MV-4-11 (cell line): Measurements from ENCODE around the gene ARID1A.

Experiments
- DNase-seq: peaks from one replicate; lab custom pipeline; 2025; lab: John Stamatoyannopoulos, UW

The ARID1A gene

DNA sequence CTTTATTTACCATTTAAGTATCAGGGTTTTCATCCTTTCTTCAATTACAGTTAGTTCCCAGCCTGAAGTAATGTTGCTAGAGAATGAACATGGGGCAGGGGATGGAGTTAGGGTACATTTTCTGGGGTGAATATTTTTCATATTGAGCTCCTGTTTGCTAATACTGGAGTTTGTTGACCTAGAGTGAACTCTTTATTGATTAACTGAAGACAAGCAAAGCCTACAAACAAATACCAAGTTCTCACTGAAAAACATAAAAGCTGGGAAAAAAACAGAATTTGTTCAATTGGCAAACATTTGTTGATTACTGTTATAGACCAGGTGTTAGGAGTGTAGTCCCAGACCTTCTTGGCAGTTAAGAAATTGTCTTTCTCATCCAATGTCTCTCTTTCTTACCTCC lies 63.7 kb downstream of the ARID1A start:
- DNase-seq, result no peak

DNA sequence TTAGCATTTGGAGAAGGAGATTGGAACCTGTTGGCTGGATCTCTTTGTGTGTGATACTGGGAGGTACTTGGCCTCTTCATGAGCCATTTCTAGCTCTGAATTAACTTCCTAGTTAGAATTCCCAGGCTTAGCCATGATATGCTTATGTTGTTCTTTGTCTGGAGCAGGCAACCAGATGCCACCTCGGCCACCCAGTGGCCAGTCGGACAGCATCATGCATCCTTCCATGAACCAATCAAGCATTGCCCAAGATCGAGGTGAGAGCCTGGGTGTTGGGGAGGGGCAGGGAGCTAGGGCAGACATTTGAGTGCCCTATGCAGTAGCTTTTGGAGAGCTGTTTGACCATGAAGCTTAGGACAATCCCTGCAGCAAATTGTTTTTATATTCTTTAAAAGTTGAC lies 65.4 kb downstream of the ARID1A start:
- peak; percentile 10 for DNase-seq

GRCh38 chr1:26767714-26768113 lies 71.9 kb downstream of the ARID1A start:
- no peak for DNase-seq

GRCh38 chr1:26768755-26769154 lies 72.9 kb downstream of the ARID1A start:
- no peak for DNase-seq

DNA sequence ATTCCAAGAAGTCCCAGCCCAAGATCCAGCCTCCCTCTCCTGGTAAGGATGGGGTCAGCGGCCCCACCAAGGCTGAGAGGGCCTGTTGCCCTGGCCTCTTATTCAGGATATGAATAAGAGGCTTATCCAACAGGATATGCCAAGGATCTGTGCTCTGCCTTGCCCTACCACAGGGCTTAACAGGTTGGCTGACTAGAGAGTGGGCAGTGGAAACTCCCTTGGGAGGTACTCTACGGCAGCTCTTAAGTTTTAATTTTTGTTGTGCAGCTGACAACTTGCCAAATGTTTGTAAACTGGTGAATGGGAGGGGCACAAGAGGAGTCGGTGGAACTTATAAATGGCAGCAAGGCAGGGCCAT lies 75.4 kb downstream of the ARID1A start:
- no peak for DNase-seq

DNA sequence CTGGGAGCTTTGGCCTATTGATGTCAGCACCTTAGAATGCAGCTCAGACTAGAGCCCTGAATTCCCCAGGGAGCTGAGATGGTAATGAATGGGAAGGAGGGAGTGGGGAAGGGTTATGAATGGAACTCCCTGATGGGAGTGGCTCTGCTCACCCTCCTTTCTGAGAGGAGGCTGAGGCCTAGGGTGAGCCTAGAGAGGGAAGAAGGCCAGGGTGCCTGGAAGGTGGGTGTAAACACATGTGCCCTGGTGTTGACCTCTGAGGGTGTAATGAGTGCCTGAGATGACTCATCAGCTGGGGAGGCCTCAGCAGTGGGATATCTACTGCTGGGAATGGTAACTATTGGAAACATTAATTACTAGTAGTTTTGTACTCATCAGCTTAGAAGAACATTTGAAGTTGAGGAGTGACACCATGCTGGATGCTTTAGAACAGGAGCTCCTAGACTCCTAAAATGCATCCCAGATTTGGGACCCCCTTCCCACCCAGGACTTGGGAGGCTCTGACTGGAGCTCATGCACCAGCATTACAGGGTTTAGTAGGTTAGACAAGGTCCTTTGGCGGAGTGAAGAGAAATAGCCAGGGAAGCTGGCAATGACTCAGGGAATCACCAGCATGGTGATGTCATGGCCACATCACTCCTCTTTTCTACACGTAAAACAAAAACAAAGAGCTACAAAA lies 76.0 kb downstream of the ARID1A start:
- peak; percentile 63 for DNase-seq

DNA sequence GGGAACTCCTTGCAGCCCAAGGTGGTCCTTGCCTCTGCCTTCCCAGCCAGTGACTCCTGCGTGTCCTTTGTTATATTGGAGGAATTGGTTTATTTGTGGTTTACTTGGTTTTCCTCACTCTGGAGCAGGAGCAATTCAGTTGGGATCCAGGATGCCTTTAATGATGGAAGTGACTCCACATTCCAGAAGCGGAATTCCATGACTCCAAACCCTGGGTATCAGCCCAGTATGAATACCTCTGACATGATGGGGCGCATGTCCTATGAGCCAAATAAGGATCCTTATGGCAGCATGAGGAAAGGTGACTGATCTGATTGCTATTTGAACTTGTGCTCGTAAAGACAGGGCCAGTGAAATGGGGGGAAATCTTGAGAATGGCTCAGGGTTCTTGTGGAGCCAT lies 76.9 kb downstream of the ARID1A start:
- no peak for DNase-seq

DNA sequence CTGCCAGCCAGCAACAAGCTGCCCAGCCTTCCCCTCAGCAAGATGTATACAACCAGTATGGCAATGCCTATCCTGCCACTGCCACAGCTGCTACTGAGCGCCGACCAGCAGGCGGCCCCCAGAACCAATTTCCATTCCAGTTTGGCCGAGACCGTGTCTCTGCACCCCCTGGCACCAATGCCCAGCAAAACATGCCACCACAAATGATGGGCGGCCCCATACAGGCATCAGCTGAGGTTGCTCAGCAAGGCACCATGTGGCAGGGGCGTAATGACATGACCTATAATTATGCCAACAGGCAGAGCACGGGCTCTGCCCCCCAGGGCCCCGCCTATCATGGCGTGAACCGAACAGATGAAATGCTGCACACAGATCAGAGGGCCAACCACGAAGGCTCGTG lies 78.6 kb downstream of the ARID1A start:
- DNase-seq, result no peak

DNA sequence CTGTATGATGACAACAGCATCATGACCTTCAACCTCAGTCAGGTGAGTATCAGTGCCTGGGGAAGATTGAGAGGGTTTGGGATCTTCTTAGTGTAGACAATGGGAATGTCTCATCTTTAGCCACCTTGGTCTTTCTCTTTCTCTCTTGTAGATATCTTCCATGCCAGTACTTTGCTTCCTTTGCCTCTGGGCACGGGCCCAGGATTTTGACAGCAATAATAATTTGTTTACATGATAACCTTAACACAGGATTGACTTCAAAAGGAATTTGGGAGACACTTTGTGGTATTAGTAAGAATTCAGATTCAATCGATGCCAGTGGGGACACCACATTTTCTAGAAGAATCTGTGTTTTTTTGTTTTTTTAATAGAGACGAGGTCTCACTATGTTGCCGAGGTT lies 79.9 kb downstream of the ARID1A start:
- DNase-seq, result no peak

- DNase-seq, result peak; percentile 49
These were observed 83.4 kb downstream of the ARID1A start for GRCh38 chr1:26779098-26779668.

GRCh38 chr1:26780344-26780957 lies 84.6 kb downstream of the ARID1A start:
- peak; percentile 21 for DNase-seq

DNA sequence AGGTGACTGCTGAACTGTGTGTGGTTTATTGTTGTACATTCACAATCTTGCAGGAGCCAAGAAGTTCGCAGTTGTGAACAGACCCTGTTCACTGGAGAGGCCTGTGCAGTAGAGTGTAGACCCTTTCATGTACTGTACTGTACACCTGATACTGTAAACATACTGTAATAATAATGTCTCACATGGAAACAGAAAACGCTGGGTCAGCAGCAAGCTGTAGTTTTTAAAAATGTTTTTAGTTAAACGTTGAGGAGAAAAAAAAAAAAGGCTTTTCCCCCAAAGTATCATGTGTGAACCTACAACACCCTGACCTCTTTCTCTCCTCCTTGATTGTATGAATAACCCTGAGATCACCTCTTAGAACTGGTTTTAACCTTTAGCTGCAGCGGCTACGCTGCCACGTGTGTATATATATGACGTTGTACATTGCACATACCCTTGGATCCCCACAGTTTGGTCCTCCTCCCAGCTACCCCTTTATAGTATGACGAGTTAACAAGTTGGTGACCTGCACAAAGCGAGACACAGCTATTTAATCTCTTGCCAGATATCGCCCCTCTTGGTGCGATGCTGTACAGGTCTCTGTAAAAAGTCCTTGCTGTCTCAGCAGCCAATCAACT lies 85.5 kb downstream of the ARID1A start:
- DNase-seq, result no peak

DNA sequence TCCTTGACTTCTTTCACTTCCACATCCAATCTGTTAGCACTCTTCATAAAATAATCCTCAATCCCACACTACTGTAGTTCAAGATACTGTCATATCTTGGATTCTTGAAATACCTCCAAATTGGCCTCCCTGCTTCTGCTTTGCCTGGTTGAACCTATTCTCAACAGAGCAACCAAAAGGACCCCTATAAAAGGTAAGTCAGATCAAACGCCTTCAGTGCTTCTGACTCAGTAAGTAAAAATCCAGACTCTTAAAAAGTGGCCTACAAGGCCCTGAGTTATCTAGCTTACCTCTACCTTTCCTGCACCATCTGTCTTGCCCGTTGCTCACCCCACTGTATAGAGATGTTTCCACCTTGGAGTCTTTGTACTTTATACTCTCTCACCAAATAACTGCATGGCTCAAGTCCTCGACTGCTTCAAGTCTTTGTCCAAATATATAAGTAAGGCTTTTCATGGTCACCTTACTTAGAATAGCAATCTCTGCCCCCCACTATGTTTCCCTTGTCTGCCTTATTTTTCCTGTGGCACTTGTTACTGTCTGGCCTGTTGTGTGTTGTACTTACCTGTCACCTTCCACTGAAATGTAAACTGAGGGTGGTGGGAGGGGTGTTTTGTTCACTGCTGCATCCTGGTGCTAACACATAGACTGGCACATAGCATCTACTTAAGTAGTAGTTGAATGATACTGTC lies 86.9 kb downstream of the ARID1A start:
- peak; percentile 38 for DNase-seq

DNA sequence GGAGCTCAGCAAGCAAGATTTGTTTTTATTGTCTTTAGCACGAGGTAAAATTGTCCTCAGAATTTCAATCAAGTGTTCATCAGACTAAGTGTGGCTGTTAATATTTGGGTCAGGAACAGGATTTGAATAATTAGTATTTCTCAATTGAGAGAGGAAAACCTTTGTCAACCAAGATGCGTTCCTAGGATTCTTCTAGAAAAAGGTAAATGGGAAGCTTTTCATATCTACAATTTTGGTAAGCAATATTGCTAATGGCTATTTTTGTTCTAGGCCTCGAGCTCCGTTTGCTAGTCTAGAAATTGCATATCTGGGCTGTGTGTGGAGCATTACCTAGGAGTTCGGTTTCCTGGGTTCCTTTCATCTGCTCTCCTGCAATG lies 87.8 kb downstream of the ARID1A start:
- DNase-seq, result no peak

DNA sequence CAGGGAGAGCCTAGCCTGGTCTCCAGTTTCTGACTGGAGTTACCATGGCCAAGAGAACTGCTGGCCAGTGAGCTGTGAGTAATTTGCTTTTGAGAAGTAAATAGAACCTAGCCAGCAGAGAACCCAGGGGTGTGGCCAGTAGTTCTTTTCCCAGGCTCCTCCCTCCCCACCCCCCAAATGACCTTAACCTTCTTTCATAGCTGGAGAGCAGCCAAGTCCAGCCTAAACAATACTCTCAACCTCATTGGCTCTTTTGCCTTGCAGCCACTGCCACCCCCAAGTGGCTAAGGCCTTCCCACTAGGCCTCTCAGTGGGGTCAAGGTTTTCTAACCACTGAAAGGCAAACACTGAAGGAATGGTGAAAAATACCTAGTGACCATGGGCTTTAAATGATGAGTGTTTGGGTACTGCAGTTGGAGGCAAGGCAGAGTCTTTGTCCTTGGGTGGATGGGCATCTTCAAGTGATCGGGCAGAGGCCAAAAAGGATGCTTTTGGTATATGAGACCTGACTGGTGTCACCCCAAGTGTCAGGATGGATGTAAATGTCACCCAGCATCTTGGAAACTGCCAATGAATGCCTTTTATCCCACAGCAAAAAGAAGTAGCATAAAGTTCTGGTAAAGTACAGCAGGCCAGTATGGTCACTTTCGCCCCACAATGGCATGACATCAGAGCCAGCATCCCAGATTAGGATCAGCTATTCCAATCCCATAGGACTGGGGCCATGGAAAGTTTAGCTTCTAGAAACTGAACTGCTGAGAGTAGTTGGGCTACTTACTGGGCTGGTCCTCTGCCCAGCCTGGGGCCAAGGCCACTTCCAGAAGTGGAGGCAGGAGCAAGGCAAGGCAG lies 88.4 kb downstream of the ARID1A start:
- peak; percentile 77 for DNase-seq

DNA sequence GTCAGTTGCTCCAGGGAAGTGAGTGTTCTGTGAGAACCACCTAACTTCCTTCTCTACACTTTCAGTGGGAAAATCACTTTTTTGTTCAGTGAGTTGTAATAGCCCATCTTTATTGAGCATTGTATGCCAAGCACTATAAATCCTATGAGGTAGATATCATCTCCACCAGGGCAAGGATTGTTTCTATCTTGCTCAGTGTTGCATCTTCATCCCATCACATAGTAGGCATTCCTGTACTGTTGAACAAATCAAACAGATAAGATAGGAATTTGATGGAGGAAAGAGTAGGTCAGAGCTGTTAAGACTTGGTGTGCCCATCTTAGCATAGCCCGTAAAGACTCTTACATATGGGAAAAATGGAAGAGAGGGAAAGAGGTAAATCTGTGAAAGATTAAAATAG lies 89.1 kb downstream of the ARID1A start:
- DNase-seq, result no peak

GRCh38 chr1:26785611-26786436 lies 90.0 kb downstream of the ARID1A start:
- DNase-seq, result peak; percentile 80

DNA sequence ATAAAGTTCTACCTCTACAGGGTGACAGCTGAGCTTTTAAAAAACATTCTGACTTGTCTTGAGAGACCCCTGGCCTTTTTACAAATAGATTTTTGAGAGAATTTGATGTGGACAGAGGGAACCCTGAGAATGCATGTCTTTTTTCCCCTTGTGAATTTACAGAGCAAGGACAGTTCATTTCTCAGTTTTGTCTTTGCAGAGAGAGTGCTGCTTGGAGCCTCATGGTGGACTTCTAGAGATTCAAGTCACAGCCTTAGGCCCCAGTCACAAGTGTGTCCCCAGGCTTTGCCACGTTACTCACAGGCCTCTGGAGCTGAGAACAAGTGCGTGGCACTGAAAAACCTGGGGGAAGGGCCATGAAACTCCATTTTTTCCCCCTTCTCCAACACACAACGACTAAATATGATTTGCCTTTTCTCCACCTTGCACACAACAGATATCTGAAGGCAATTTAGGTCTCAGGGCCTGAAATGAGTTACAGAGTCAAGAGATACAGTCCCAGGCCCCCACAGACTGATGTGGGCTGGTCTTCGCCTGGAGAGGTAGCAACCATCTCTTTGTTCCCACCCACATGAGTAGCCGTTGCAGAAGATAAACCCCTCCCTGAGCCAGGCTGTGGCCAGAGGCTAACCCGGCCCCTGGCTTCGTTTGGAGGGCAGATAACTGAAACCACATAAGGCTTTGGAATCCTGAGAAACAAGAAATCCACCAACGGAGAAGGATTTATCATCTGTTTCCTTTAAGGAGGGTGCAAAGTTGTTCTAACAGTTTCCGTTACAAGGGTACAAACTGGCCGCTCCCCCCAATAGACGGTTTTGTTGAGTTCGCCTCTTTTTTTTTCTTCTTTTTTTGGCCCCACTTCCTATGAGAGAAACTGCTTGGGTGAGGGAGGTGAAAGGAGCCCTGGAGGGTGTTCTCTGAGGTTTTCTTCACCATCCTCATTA lies 90.9 kb downstream of the ARID1A start:
- DNase-seq, result peak; percentile 99

- no peak for DNase-seq
These were observed 91.5 kb downstream of the ARID1A start for GRCh38 chr1:26787381-26787705.
